K562 (cell line): ENCODE measurements around the gene CCR2. TPM values are rescaled to one million over a fixed set of nuclear protein-coding genes. Genes with fewer than 3 reads are reported as not detected.
A peak's percentile ranks its signal among the peaks of the same experiment; 100 is the strongest.

Experiments used
- ATF6 ChIP-seq: sonication (generic); formaldehyde crosslinking; IDR thresholded peaks from 2 replicates; pipeline ENCODE4 v1.4.0; 2020; ENCODE audit warnings: mild to moderate bottlenecking, missing genetic modification reagents
- BRF2 ChIP-seq: IDR thresholded peaks from 3 replicates; pipeline ENCODE4 v1.6.1; 2011; ENCODE audit warnings: borderline replicate concordance, mild to moderate bottlenecking; ENCODE audit not compliant: insufficient read length, insufficient read depth
- CBX5 ChIP-seq: IDR thresholded peaks from 2 replicates; pipeline ENCODE4 v1.6.1; 2014; ENCODE audit warnings: low read depth, borderline replicate concordance
- CTCF ChIP-seq, 3 experiments: IDR thresholded peaks in 2 of 3; conservative IDR thresholded peaks in 1 of 3; 2 replicates each; pipeline ENCODE4 v1.5.1; 2011 to 2012; ENCODE audit warnings: low read length in 3 of 3, mild to moderate bottlenecking in 3 of 3, control low read depth in 2 of 3, improper control_type of control experiment in 1 of 3, inconsistent platforms in 1 of 3, low read depth in 1 of 3, mixed read lengths in 1 of 3, moderate library complexity in 1 of 3; ENCODE audit not compliant: insufficient read depth in 2 of 3
- CXXC5 ChIP-seq: fragments of 250-450 bp; sonication (Bioruptor Pico); IDR thresholded peaks from 2 replicates; pipeline ENCODE4 v1.8.0; 2022; ENCODE audit warnings: inconsistent platforms, mild to moderate bottlenecking, moderate library complexity
- ELK3 ChIP-seq: fragments of 450-650 bp; formaldehyde crosslinking; IDR thresholded peaks from 2 replicates; pipeline ENCODE4 v1.4.0; 2020; ENCODE audit warnings: mild to moderate bottlenecking
- HNRNPH1 ChIP-seq: fragments of 200-400 bp; formaldehyde crosslinking; optimal IDR thresholded peaks from 2 replicates; pipeline ENCODE3; 2017; ENCODE audit warnings: low read depth, mild to moderate bottlenecking, low read length, moderate library complexity
- MAFK ChIP-seq: IDR thresholded peaks from 2 replicates; pipeline ENCODE4 v1.6.1; 2011; ENCODE audit warnings: low read length, improper control_type of control experiment
- MIER1 ChIP-seq: fragments of 450-650 bp; IDR thresholded peaks from 2 replicates; pipeline ENCODE4 v1.6.1; 2016; ENCODE audit warnings: antibody characterized with exemption, mild to moderate bottlenecking, low read depth
- PHF8 ChIP-seq: fragments of 200-600 bp; sonication (generic); IDR thresholded peaks from 2 replicates; pipeline ENCODE4 v1.6.1; 2012; ENCODE audit warnings: mixed run types, mild to moderate bottlenecking, inconsistent platforms, low read length, moderate library complexity, borderline replicate concordance
- RB1 ChIP-seq: fragments of 450-650 bp; IDR thresholded peaks from 2 replicates; pipeline ENCODE4 v1.6.1; 2017; ENCODE audit warnings: low read depth, mild to moderate bottlenecking
- SNIP1 ChIP-seq: fragments of 450-650 bp; IDR thresholded peaks from 2 replicates; pipeline ENCODE4 v1.7.1; 2017; ENCODE audit warnings: low read depth, mild to moderate bottlenecking
- ZHX1 ChIP-seq: fragments of 150-350 bp; conservative IDR thresholded peaks from 2 replicates; pipeline ENCODE4 v1.6.1; 2014; ENCODE audit warnings: low read length
- ZNF444 ChIP-seq: fragments of 250-450 bp; sonication (Bioruptor Pico); IDR thresholded peaks from 2 replicates; pipeline ENCODE4 v1.4.0; 2020; ENCODE audit warnings: mild to moderate bottlenecking, moderate library complexity
- ZNF583 ChIP-seq: fragments of 250-450 bp; sonication (Bioruptor Pico); IDR thresholded peaks from 2 replicates; pipeline ENCODE4 v1.4.0; 2020
- ZNF764 ChIP-seq: fragments of 250-450 bp; sonication (Bioruptor Pico); IDR thresholded peaks from 2 replicates; pipeline ENCODE4 v1.4.0; 2020; ENCODE audit warnings: low read depth, mild to moderate bottlenecking, moderate library complexity
- polyA plus RNA-seq, 8 experiments: library from polyadenylated mRNA; depleted of rRNA in 4 of 8; stranded (reverse) in 5 of 8; unstranded in 3 of 8; fragments of >200 nt; fragmentation: Nextera tagmentation in 2 of 8; fragmentation: Illumina TruSeq in 1 of 8; extraction: Ambion mirVana in 2 of 8; extraction: Trizol in 1 of 8; gene quantifications; 2 replicates each; pipeline versions ENCODE4 v1.2.1 to v1.2.3, GENCODE V29; 2011 to 2014; ENCODE audit warnings: inconsistent platforms in 1 of 8, missing spikeins in 1 of 8
- total RNA-seq, 7 experiments: library from RNA; depleted of rRNA in 6 of 7; stranded (reverse); fragments of >200 nt in 6 of 7; fragmentation: Illumina TruSeq in 2 of 7; extraction: Trizol in 2 of 7; gene quantifications; 2 replicates each; pipeline versions ENCODE4 v1.2.1 to v1.2.3, GENCODE V29; 2011 to 2021; ENCODE audit warnings: low replicate concordance in 1 of 7

CCR2 gene
- total and polyA plus RNA-seq, 9 of the 15 experiments (the other 6 are each of a cell fraction or from before 2014, with no cell fraction given): not detected

- TF ChIP-seq ATF6 (no peak), HNRNPH1 (no peak), ZNF583 (CRISPR knock-in tag) (peak; percentile 77; the same call in 1 of the 2 replicates), ELK3 (CRISPR knock-in tag) (no peak), MAFK (peak; percentile 41), ZNF764 (CRISPR knock-in tag) (no peak), ZHX1 (no peak), PHF8 (peak; percentile 70; the same call in 1 of the 2 replicates), CTCF (IDR thresholded peaks at IDR 0.05 in 2 of 3, conservative IDR thresholded peaks at IDR 0.05 in 1 of 3; ENCODE audit: insufficient read depth in 2 of 3, low read depth in 1 of 3, low read length in 3 of 3) (no peak), BRF2 (no peak), RB1 (peak; percentile 70; the same call in 1 of the 2 replicates), CXXC5 (peak; percentile 90), ZNF444 (CRISPR knock-in tag) (no peak), MIER1 (no peak), SNIP1 (no peak), CBX5 (no peak; the same call in 1 of the 2 replicates)
Measured at GRCh38 chr3:46406788-46407611, 53.1 kb downstream of the CCR2 start, which contains the start of the genes CCR5AS and CCRL2 (continued).
